ENCODE measurements around the gene CPTP. TPM values are rescaled to one million over a fixed set of nuclear protein-coding genes. Genes with fewer than 3 reads are reported as not detected.

CPTP gene
- total RNA-seq, 3 donors from 2014 or later (not counting 1 experiment from before 2014, with no cell fraction given), result 8.0 to 14.6 (median 12.3) TPM

DNA sequence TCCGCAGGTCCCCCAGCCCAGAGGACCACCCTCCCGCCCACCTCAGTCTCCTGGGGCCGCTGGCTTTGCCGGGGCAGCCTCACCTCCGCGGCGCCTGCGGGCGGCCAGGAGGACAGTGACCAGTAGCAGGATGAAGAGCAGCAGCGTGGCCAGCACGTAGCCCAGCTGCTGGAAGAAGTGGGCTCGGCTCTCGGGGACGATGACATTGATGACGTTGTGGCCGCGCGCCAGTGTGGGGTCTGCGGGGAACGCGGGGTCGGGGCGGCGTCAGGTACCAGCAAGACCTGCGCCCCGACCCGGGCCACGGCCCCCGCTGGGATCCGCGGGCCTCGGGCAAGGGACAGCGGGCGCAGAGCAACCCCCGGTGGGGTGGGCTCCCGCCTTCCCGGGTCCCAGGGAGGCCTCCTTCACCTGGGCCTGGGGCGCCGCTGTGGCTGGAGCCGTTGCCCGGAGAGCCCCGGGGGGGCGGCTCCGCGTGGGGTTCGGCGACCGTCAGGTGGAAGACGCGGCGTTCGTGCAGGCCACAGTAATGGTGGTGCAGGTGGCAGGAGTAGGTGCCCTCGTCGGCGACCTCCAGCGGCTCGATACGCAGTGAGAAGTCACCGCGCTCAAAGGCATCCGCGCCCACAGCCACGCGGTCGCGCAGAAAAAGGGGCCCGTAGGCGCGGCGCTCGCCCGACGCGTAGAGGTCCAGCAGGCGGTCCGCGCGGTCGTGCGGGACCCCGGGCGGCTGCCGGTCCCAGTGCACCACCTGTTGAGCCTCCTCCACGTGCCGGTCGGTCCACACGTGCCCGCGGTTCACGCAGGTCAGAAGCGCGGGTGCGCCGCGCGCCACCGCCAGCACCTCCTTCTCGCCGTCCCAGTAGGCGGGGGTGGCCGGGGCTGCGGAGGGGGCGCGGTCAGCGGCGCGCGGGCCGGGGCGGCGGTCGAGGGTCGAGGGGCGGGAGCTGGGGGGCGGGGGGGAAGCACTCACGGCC, 30.0 kb downstream of the CPTP start:
- Histone ChIP-seq H3K27ac (ENCODE audit: low read length) (no peak overlapping the region), H3K4me1 (ENCODE audit: control insufficient read depth, insufficient read depth, low read length) (peaks cover 38% of the 10 kb centered on the region), H3K4me3 (ENCODE audit: low read length) (no peak overlapping the region), H3K36me3 (ENCODE audit: control insufficient read depth, insufficient read depth, low read length) (no peaks in the 10 kb centered on the region), H3K27me3 (ENCODE audit: control insufficient read depth, insufficient read depth, low read length) (peaks cover 39% of the 10 kb centered on the region), H3K9me3 (ENCODE audit: control insufficient read depth, insufficient read depth, low read length) (no peaks in the 10 kb centered on the region)
- 12% methylated on average over 116 of the region's 116 CpGs for WGBS (ENCODE audit: insufficient coverage)
- H3K9me3 Mint-ChIP-seq, result no peaks in the 10 kb centered on the region
- H3K27me3 Mint-ChIP-seq (ENCODE audit: low read depth in 2 of 2), result peaks cover 6 to 14% of the 10 kb centered on the region in 2 donors
- DNase-seq (peak in 1 of 2 donors; percentile 63), ATAC-seq (peak in 2 of 3 donors; percentile 34 to 38)
- peaks cover 0 to 26% of the 10 kb centered on the region in 2 donors for H3K4me1 Mint-ChIP-seq
- no peaks in the 10 kb centered on the region for H3K36me3 Mint-ChIP-seq
- intact Hi-C loops (cut with micrococcal nuclease), result loop anchor here (2.0 kb wide), 1 partner anchor 20 kb away; the partner anchor contains the start of gene AURKAIP1
- TF ChIP-seq, protein P1, sequence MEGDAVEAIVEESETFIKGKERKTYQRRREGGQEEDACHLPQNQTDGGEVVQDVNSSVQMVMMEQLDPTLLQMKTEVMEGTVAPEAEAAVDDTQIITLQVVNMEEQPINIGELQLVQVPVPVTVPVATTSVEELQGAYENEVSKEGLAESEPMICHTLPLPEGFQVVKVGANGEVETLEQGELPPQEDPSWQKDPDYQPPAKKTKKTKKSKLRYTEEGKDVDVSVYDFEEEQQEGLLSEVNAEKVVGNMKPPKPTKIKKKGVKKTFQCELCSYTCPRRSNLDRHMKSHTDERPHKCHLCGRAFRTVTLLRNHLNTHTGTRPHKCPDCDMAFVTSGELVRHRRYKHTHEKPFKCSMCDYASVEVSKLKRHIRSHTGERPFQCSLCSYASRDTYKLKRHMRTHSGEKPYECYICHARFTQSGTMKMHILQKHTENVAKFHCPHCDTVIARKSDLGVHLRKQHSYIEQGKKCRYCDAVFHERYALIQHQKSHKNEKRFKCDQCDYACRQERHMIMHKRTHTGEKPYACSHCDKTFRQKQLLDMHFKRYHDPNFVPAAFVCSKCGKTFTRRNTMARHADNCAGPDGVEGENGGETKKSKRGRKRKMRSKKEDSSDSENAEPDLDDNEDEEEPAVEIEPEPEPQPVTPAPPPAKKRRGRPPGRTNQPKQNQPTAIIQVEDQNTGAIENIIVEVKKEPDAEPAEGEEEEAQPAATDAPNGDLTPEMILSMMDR (IDR thresholded peaks at IDR 0.05), result no peak
- no peak overlapping the region for H3K27ac Mint-ChIP-seq
- H3K4me3 Mint-ChIP-seq, result peak overlapping the region; percentile 28

DNA sequence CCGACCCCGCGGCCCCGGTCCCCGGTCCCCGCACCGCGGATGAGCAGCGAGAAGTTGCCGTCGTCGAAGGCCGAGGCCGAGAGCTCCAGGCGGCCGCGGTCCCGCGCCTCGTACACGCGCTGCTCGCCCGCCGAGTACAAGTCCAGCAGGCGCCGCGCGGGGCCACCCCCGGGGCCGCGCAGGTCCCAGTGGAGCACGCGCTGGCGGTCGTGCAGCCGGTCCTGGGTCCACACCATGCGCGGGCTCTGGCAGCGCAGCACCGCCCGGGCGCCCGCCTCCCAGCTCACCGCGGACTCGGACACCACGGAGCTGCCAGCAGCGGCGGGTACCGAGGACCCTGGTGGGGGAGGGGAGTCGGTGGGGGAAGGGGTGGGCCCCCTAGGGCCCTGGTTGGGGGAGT, 30.8 kb downstream of the CPTP start:
- intact Hi-C loops (cut with micrococcal nuclease), result loop anchor here (2.0 kb wide), 1 partner anchor 19 kb away; the partner anchor contains the start of gene AURKAIP1
- peaks cover 0 to 26% of the 10 kb centered on the region in 2 donors for H3K4me1 Mint-ChIP-seq
- 3% methylated on average over 52 of the region's 52 CpGs for WGBS (ENCODE audit: insufficient coverage)

DNA sequence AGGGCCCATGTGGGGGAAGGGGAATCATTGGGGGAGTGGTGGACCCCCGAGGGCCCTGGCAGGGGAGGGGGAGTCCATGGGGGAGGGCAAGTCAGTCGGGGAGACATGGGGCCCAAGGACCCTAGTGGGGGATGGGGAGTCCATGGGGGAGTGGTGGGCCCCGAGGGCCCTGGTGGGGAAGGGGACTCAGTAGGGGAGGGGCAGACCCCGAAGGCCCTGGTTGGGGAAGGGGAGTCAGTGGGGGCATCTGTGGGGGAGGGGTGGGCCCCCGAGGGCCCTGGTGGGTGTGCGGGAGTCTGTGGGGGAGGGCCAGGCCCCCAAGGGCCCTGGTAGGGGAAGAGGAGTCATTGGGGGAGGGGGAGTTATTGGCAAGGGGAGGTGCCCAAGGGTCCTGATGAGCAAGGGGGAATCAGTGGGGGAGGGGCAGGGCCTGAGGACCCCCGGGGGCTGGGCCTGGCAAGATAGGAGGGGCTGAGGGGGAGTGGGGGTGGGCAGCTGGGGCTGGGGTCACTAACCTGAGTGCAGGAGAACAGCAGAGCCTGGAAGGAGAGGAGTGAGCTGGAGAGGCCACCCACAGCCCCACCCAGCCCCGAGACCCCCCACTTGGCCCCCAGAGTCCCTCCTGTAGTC, 31.7 kb downstream of the CPTP start:
- Histone ChIP-seq H3K9me3 (ENCODE audit: control insufficient read depth, insufficient read depth, low read length) (no peaks in the 10 kb centered on the region), H3K4me1 (ENCODE audit: control insufficient read depth, insufficient read depth, low read length) (peaks cover 37% of the 10 kb centered on the region), H3K4me3 (ENCODE audit: low read length) (no peak overlapping the region), H3K27ac (ENCODE audit: low read length) (no peak overlapping the region), H3K36me3 (ENCODE audit: control insufficient read depth, insufficient read depth, low read length) (no peaks in the 10 kb centered on the region), H3K27me3 (ENCODE audit: control insufficient read depth, insufficient read depth, low read length) (peaks cover 41% of the 10 kb centered on the region)
- H3K36me3 Mint-ChIP-seq, result no peaks in the 10 kb centered on the region
- DNase-seq (no peak), ATAC-seq (no peak)
- no peak overlapping the region for H3K27ac Mint-ChIP-seq
- intact Hi-C loops (cut with micrococcal nuclease), result no loop called here
- peaks cover 0 to 26% of the 10 kb centered on the region in 2 donors for H3K4me1 Mint-ChIP-seq
- H3K4me3 Mint-ChIP-seq, result no peak overlapping the region
- peaks cover 12 to 20% of the 10 kb centered on the region in 2 donors for H3K27me3 Mint-ChIP-seq (ENCODE audit: low read depth in 2 of 2)
- WGBS (ENCODE audit: insufficient coverage), result 52% methylated on average over 7 of the region's 8 CpGs
- TF ChIP-seq, protein P1 (IDR thresholded peaks at IDR 0.05), result no peak
- H3K9me3 Mint-ChIP-seq, result no peaks in the 10 kb centered on the region

More for the DNA sequence above, 30.8 kb downstream of the CPTP start:
- H3K27ac Mint-ChIP-seq, result no peak overlapping the region
- no peaks in the 10 kb centered on the region for H3K9me3 Mint-ChIP-seq
- H3K4me3 ChIP-seq (ENCODE audit: low read length), result no peak overlapping the region
- no peaks in the 10 kb centered on the region for H3K36me3 ChIP-seq (ENCODE audit: control insufficient read depth, insufficient read depth, low read length)
- H3K4me3 Mint-ChIP-seq, result no peak overlapping the region
- TF ChIP-seq, protein P1 (IDR thresholded peaks at IDR 0.05), result no peak
- no peak overlapping the region for H3K27ac ChIP-seq (ENCODE audit: low read length)
- H3K36me3 Mint-ChIP-seq, result no peaks in the 10 kb centered on the region
- ATAC-seq (peak in 2 of 3 donors; percentile 48 to 60), DNase-seq (no peak)
- peaks cover 6 to 14% of the 10 kb centered on the region in 2 donors for H3K27me3 Mint-ChIP-seq (ENCODE audit: low read depth in 2 of 2)
- H3K4me1 ChIP-seq (ENCODE audit: control insufficient read depth, insufficient read depth, low read length), result peaks cover 38% of the 10 kb centered on the region
- peaks cover 39% of the 10 kb centered on the region for H3K27me3 ChIP-seq (ENCODE audit: control insufficient read depth, insufficient read depth, low read length)
- no peaks in the 10 kb centered on the region for H3K9me3 ChIP-seq (ENCODE audit: control insufficient read depth, insufficient read depth, low read length)
